Gastrocnemius medialis (tissue), 4 donors: ENCODE measurements around the gene PTH2R.

Source experiments
- POLR2A ChIP-seq, 2 donors: fragments of 450-650 bp; IDR thresholded peaks; one replicate each; pipeline ENCODE4 v1.6.1; 2017; ENCODE audit warnings: antibody characterized with exemption in 2 of 2, mild to moderate bottlenecking in 2 of 2, moderate library complexity in 2 of 2
- TF ChIP-seq, protein P1 (sequence below), 5 experiments: fragments of 450-650 bp in 3 of 5; fragments of 200-600 bp in 2 of 5; sonication (generic) in 2 of 5; IDR thresholded peaks in 4 of 5; conservative IDR thresholded peaks in 1 of 5; 1 replicate in 4 of 5; 2 replicates in 1 of 5; pipeline ENCODE4 v1.5.1; 2016 to 2019; ENCODE audit warnings: antibody characterized with exemption in 5 of 5, mild to moderate bottlenecking in 3 of 5, moderate library complexity in 3 of 5

DNA sequence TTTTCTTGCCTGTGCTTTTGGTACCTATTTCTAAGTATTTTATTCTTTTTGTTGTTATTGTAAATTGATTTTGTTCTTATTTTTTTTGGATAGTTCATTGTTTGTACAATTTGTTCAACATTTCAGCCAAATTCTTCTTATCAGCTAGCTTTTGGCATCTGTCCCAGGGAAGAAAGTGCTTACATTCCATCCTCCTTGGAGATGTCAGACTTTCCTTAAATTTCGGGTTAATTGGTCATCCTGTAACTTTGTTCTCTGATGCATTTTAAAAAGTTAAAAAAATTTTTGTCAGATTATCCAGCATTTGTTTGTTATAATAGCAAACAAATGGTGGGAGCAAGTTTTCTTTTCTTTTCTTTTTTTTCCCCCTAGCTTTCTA is 60.3 kb downstream of the PTH2R start:
- TF ChIP-seq, protein P1, sequence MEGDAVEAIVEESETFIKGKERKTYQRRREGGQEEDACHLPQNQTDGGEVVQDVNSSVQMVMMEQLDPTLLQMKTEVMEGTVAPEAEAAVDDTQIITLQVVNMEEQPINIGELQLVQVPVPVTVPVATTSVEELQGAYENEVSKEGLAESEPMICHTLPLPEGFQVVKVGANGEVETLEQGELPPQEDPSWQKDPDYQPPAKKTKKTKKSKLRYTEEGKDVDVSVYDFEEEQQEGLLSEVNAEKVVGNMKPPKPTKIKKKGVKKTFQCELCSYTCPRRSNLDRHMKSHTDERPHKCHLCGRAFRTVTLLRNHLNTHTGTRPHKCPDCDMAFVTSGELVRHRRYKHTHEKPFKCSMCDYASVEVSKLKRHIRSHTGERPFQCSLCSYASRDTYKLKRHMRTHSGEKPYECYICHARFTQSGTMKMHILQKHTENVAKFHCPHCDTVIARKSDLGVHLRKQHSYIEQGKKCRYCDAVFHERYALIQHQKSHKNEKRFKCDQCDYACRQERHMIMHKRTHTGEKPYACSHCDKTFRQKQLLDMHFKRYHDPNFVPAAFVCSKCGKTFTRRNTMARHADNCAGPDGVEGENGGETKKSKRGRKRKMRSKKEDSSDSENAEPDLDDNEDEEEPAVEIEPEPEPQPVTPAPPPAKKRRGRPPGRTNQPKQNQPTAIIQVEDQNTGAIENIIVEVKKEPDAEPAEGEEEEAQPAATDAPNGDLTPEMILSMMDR (IDR thresholded peaks at IDR 0.05 in 4 of 5, conservative IDR thresholded peaks at IDR 0.05 in 1 of 5): no peak
- no peak for TF ChIP-seq POLR2A (IDR thresholded peaks at IDR 0.05)
